Panc1 (cell line): ENCODE data around the gene CNIH2. TPM values are rescaled to one million over a fixed set of nuclear protein-coding genes. Genes with fewer than 3 reads are reported as not detected.

Source experiments
- ATAC-seq: fragments of 200-7000 bp; cut with Tn5 transposase; 2 replicates; pipeline ENCODE4 v1.9.1; 2020; ENCODE audit warnings: mild to moderate bottlenecking, moderate library complexity
- BruUV-seq: library from RNA; stranded (reverse); fragments of 400-500 nt; replicated peaks from 2 replicates; lab custom pipeline; 2021; lab: Mats Ljungman, UMichigan
- CTCF ChIA-PET: fragments of 300-600 bp; sonication (Branson Sonifier 250); formaldehyde crosslinking; loops from one replicate; lab custom pipeline; 2022; ENCODE audit warnings: antibody characterized with exemption; lab: Charles Lee
- POLR2A ChIA-PET: fragments of 300-600 bp; sonication (Branson Sonifier 250); formaldehyde crosslinking; loops from one replicate; lab custom pipeline; 2022; ENCODE audit warnings: antibody characterized with exemption; lab: Charles Lee
- DNase-seq: peaks from one replicate; pipeline ENCODE4 v3.0.0-alpha.2; 2010; ENCODE audit warnings: low read depth, low spot score
- H3K27ac ChIP-seq: 2 replicates; pipeline ENCODE4 v1.5.1; 2011; ENCODE audit warnings: mild to moderate bottlenecking, low read length, inconsistent platforms
- H3K27me3 ChIP-seq: fragments of 200-500 bp; sonication (Bioruptor generic); 2 replicates; pipeline ENCODE4 v1.6.0; 2014; ENCODE audit warnings: low read length, inconsistent platforms; ENCODE audit not compliant: control insufficient read depth, insufficient read depth
- H3K36me3 ChIP-seq: fragments of 200-500 bp; sonication (Bioruptor generic); 2 replicates; pipeline ENCODE4 v1.5.1; 2014; ENCODE audit warnings: inconsistent platforms, mild to moderate bottlenecking, low read length, moderate library complexity; ENCODE audit not compliant: control insufficient read depth, insufficient read depth
- H3K4me1 ChIP-seq: 2 replicates; pipeline ENCODE4 v1.5.1; 2011; ENCODE audit warnings: inconsistent platforms, mild to moderate bottlenecking, low read length, moderate library complexity; ENCODE audit not compliant: control insufficient read depth, insufficient read depth
- H3K4me3 ChIP-seq, 2 experiments: 2 replicates each; pipeline ENCODE4 v1.5.1; 2011 to 2012; ENCODE audit warnings: low read depth in 2 of 2, low read length in 2 of 2, mild to moderate bottlenecking in 2 of 2, inconsistent platforms in 1 of 2, moderate library complexity in 1 of 2
- H3K9me3 ChIP-seq: fragments of 200-500 bp; sonication (Bioruptor generic); 2 replicates; pipeline ENCODE4 v1.5.1; 2014; ENCODE audit warnings: low read depth, mild to moderate bottlenecking, inconsistent platforms, low read length, moderate library complexity; ENCODE audit not compliant: control insufficient read depth, insufficient read depth
- POLR2AphosphoS5 ChIP-seq: IDR thresholded peaks from 2 replicates; pipeline ENCODE4 v1.6.1; 2012; ENCODE audit warnings: mild to moderate bottlenecking, low read depth, low read length, moderate library complexity
- SIN3A ChIP-seq: IDR thresholded peaks from 2 replicates; pipeline ENCODE4 v1.6.1; 2012; ENCODE audit warnings: low read depth, mild to moderate bottlenecking, low read length, moderate library complexity, borderline replicate concordance; ENCODE audit not compliant: insufficient read depth
- TCF7L2 ChIP-seq: IDR thresholded peaks from 2 replicates; pipeline ENCODE4 v1.6.1; 2011; ENCODE audit warnings: mild to moderate bottlenecking, low read depth, low read length, inconsistent platforms
- in situ Hi-C: cut with HindIII; loops from 2 replicates; pipeline ENCODE4 v1.10.0; 2016; ENCODE audit warnings: low sequenced_read_pairs, low pct_unique_long_range_greater_than_20kb
- intact Hi-C: fragments of 100-400 bp; cut with micrococcal nuclease; formaldehyde crosslinking; loops from one replicate; pipeline ENCODE4 v1.10.0; 2022; ENCODE audit not compliant: unreplicated experiment
- total RNA-seq: library from RNA; stranded (reverse); gene quantifications from one replicate; pipeline ENCODE4 v1.2.1, GENCODE V29; 2021; ENCODE audit not compliant: unreplicated experiment
- TF ChIP-seq, protein P1 (sequence below): fragments of 450-650 bp; IDR thresholded peaks from 2 replicates; pipeline ENCODE4 v1.5.1; 2017; ENCODE audit warnings: mild to moderate bottlenecking
- TF ChIP-seq, protein P2 (sequence below), 2 experiments: IDR thresholded peaks; 2 replicates each; pipeline ENCODE4 v1.6.1; 2011 to 2012; ENCODE audit warnings: low read depth in 2 of 2, control low read depth in 1 of 2, low read length in 1 of 2, mild to moderate bottlenecking in 1 of 2, moderate library complexity in 1 of 2; ENCODE audit not compliant: insufficient read depth in 1 of 2

The CNIH2 gene
- total RNA-seq, 1 experiment from 2014 or later = 9.3 TPM

DNA sequence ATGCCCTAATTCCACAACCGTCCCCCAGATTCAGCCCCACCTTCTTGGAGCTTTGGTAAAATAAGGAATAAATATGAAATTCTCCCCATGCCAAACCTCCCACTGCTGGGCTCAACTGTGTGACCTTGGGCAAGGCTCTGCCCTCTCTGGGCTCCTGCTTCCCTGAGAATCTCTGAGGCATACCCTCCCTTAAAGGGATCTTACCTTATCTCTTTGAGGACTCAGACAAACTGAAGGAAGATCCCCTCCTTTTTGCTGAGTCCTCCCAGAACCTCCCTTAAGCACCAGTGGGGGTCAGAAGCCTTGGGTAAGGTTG, 36.2 kb downstream of the CNIH2 start:
- BruUV-seq = no TSS peak
- H3K4me1 ChIP-seq = peaks cover 10% of the 10 kb centered on the region
- DNase-seq = no peak
- no peaks in the 10 kb centered on the region for H3K36me3 ChIP-seq
- H3K9me3 ChIP-seq = no peaks in the 10 kb centered on the region
- H3K27ac ChIP-seq = no peak overlapping the region
- intact Hi-C loops = no loop called here
- in situ Hi-C loops = no loop called here
- ChIA-PET CTCF (no interaction called here), POLR2A (no interaction called here)
- TF ChIP-seq SIN3A = no peak
- TF ChIP-seq, protein P1, sequence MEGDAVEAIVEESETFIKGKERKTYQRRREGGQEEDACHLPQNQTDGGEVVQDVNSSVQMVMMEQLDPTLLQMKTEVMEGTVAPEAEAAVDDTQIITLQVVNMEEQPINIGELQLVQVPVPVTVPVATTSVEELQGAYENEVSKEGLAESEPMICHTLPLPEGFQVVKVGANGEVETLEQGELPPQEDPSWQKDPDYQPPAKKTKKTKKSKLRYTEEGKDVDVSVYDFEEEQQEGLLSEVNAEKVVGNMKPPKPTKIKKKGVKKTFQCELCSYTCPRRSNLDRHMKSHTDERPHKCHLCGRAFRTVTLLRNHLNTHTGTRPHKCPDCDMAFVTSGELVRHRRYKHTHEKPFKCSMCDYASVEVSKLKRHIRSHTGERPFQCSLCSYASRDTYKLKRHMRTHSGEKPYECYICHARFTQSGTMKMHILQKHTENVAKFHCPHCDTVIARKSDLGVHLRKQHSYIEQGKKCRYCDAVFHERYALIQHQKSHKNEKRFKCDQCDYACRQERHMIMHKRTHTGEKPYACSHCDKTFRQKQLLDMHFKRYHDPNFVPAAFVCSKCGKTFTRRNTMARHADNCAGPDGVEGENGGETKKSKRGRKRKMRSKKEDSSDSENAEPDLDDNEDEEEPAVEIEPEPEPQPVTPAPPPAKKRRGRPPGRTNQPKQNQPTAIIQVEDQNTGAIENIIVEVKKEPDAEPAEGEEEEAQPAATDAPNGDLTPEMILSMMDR = no peak
- no peak for ATAC-seq
- H3K4me3 ChIP-seq = no peak overlapping the region
- H3K27me3 ChIP-seq = no peaks in the 10 kb centered on the region

DNA sequence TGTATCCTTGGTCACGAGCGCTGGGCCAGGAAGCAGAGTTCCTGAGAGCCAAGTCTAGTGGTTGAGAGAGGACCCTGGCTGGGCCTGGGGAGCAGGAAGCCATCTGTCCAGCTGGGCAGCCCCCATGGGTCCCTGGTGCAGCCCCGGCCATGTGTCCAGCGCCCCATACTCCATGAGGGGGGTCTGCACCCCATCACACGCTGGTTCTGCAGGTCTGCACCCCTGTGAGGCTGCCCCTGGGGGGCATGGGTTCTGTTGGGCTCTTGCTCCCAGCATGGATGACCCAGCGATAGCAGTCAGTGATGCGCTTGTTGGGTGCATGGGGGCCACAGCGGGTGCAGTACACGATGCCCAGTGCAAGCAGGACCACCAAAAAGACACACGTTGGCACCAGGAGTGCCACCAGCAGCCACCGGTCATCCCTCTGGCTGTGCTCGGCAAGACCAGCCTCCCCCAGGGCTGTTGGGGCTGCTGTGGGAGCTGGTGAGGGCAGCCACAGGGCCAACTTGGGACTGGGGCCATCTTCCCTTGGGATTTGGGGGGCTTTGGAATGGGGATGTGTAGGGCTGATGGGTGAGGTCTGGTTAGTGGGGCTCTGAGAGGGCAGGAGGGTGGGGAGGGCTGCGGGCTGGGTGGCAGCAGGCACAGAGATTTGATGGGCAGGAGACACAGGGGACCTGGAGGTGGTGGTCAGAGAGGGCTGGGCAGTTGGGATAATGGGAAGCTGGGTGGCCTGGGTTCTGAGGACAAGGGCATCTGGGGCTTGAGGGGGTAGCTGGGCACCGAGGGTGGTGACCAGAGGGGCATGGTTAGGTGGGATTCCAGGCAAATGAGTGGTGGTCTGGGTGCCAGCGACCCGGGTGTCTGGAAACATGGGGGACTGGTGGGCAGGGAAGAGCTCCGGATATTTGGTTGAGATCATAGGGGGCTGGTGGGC, 36.9 kb downstream of the CNIH2 start:
- H3K36me3 ChIP-seq = no peaks in the 10 kb centered on the region
- ATAC-seq = no peak
- H3K9me3 ChIP-seq = no peaks in the 10 kb centered on the region
- intact Hi-C loops (no loop called here), in situ Hi-C loops (no loop called here)
- H3K4me1 ChIP-seq = peaks cover 10% of the 10 kb centered on the region
- TF ChIP-seq SIN3A = no peak
- no peak for TF ChIP-seq TCF7L2
- TF ChIP-seq, protein P2, sequence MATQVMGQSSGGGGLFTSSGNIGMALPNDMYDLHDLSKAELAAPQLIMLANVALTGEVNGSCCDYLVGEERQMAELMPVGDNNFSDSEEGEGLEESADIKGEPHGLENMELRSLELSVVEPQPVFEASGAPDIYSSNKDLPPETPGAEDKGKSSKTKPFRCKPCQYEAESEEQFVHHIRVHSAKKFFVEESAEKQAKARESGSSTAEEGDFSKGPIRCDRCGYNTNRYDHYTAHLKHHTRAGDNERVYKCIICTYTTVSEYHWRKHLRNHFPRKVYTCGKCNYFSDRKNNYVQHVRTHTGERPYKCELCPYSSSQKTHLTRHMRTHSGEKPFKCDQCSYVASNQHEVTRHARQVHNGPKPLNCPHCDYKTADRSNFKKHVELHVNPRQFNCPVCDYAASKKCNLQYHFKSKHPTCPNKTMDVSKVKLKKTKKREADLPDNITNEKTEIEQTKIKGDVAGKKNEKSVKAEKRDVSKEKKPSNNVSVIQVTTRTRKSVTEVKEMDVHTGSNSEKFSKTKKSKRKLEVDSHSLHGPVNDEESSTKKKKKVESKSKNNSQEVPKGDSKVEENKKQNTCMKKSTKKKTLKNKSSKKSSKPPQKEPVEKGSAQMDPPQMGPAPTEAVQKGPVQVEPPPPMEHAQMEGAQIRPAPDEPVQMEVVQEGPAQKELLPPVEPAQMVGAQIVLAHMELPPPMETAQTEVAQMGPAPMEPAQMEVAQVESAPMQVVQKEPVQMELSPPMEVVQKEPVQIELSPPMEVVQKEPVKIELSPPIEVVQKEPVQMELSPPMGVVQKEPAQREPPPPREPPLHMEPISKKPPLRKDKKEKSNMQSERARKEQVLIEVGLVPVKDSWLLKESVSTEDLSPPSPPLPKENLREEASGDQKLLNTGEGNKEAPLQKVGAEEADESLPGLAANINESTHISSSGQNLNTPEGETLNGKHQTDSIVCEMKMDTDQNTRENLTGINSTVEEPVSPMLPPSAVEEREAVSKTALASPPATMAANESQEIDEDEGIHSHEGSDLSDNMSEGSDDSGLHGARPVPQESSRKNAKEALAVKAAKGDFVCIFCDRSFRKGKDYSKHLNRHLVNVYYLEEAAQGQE (IDR thresholded peaks at IDR 0.05; ENCODE audit: insufficient read depth in 1 of 2, low read depth in 2 of 2, low read length in 1 of 2) = no peak
- TF ChIP-seq, protein P1 = no peak
- TF ChIP-seq POLR2AphosphoS5 = no peak
- CTCF ChIA-PET = interaction anchor here (0.6 to 1.0 kb wide), 2 partner anchors 33 to 56 kb away, joined by 3 read pairs; no protein-coding TSS in a partner anchor
- no TSS peak for BruUV-seq
- no peak overlapping the region for H3K4me3 ChIP-seq
- no peaks in the 10 kb centered on the region for H3K27me3 ChIP-seq
- DNase-seq = no peak
- POLR2A ChIA-PET = interaction anchor here (0.7 kb wide), 1 partner anchor 12 kb away, joined by 9 read pairs; no protein-coding TSS in a partner anchor
- H3K27ac ChIP-seq = no peak overlapping the region
